Fibroblast of peridontal ligament (primary cell): ENCODE results near the gene COPS7A.
A peak's percentile ranks its signal among the peaks of the same experiment; 100 is the strongest.
"Not testable (repeated sequence)": the region's sequence is repeated elsewhere in the genome, so short reads cannot be mapped to it uniquely, and the experiment has no call there.

Experiments
- DNase-seq: peaks from one replicate; pipeline ENCODE4 v3.0.0-alpha.2; 2010; ENCODE audit errors: extremely low read depth

COPS7A gene

DNA sequence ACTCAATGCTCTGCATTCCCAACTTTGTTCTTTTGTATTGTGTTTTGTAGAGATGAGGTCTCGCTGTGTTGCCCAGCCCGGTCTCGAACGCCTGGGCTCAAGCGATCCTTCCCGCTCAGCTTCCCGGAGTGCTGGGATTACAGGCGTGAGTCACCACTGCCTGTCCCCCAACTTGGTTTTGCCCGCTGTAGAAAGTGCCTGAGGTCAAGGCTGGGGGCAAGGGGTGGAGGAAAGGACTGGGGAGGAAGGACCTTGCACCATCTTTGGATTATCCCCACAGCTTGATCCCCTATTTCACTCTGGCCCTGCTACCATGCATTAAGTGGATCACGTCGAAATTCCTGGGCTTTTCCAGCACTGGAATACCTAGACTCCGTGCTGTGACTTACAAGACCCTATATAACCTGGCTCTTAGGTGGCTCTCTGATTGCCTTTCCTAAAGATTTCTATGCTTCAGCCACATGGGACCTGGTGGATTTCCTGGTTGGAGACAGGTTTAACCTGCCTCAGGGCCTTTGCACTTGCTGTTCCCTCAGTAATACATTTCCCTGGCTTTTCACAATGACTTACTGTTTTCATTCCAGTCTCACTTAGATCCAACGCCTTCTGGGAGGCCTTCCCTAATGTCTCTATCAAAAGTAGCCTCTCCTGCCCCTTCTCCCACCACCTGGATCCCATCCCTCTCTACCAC is 22.6 kb upstream of the COPS7A start:
- DNase-seq = no peak

DNA sequence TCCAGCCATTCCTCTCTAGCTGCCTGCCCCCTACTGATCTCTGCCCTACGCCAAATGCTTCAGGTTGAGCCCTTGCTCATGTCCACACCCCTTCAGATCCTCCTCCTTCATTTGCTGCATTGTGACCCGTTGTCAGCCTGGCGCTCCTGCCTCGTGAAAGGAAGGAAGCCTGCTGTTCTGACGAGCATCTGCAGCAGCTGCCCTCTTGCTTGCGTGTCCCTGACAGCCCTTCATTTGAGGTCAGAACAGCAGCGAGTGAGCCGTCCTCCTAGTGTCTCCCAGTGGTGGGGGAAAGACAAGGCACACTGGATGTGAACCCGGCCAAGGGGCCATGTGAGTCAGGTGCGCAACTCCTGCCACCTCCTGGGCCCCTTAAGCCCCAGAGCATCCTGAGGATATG is 20.2 kb upstream of the COPS7A start:
- DNase-seq = no peak

DNA sequence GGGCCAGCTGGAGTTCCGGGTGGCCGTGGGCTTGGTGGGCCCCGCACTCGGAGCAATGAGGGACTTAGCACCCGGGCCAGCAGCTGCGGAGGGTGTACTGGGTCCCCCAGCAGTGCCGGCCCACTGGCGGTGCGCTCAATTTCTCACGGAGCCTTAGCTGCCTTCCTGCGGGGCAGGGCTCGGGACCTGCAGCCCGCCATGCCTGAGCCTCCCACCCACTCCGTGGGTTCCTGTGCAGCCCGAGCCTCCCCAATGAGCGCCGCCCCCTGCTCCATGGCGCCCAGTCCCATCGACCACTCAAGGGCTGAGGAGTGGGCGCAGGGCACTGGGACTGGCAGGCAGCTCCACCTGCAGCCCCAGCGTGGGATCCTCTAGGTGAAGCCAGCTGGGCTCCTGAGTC is 15.5 kb upstream of the COPS7A start:
- DNase-seq = not testable (repeated sequence)

DNA sequence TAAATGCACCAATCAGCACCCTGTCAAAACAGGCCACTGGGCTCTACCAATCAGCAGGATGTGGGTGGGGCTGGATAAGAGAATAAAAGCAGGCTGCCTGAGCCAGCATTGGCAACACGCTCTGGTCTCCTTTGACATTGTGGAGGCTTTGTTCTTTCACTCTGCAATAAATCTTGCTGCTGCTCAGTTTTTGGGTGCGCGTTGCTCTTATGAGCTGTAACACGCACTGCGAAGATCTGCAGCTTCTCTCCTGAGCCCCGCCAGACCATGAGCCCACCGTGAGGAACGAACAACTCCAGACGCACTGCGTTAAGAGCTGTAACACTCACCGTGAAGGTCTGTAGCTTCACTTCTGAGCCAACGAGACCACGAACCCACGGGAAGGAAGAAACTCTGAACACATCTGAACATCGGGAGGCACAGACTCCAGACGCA is 14.9 kb upstream of the COPS7A start:
- DNase-seq = no peak

DNA sequence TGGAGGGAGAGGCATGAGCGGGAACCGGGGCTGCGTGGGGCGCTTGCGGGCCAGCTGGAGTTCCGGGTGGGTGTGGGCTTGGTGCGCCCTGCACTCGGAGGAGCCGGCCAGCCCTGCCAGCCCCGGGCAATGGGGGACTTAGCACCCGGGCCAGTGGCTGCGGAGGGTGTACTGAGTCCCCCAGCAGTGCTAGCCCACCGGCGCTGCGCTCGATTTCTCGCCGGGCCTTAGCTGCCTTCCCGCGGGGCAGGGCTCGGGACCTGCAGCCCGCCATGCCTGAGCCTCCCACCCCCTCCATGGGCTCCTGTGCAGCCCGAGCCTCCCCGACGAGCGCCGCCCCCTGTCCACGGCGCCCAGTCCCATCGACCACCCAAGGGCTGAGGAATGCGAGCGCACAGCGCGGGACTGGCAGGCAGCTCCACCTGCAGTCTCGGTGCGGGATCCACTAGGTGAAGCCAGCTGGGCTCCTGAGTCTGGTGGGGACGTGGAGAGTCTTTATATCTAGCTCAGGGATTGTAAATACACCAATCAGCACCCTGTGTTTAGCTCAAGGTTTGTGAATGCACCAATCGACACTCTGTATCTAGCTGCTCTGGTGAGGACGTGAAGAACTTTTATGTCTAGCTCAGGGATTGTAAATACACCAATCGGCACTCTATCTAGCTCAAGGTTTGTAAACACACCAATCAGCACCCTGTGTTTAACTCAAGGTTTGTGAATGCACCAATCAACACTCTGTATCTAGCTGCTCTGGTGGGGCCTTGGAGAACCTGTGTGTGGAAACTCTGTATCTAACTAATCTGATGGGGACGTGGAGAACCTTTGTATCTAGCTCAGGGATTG is 7.6 kb upstream of the COPS7A start:
- not testable (repeated sequence) for DNase-seq

DNA sequence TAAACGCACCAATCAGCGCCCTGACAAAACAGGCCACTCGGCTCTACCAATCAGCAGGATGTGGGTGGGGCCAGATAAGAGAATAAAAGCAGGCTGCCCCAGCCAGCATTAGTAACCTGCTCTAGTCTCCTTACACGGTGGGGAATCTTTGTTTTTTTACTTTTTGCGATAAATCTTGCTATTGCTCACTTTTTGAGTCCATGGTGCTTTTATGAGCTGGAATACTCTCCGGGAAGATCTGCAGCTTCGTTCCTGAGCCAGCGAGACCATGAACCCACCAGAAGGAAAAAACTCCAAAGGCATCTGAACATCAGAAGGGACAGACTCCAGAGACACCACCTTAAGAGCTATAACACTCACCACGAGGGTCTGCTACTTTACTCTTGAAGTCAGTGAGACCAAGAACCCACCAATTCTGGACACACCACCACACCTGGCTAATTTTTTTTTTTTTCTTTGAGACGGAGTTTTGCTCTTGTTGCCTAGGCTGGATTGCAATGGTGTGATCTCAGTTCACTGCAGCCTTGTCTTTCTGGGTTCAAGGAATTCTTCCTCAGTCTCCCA is 6.9 kb upstream of the COPS7A start:
- DNase-seq = no peak

DNA sequence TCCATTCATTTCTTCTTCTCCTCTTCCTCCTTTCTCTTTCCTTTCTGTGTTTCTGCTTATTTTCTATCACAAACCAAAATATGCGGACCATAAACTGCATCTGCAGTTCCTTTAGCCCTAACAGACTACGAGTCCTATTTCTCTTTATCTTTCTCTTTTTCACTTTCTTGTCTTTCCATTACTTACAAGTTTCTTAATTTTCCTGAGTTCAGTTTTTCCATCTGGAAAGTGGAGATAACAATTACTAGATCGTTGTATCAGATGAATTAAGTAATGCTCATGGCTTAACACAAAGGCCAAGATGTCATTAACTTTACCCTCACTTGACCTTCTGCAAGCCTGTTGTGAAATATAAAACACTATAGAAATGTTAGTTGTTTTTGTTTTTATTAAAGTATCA is 983 bp upstream of the COPS7A start:
- no peak for DNase-seq

DNA sequence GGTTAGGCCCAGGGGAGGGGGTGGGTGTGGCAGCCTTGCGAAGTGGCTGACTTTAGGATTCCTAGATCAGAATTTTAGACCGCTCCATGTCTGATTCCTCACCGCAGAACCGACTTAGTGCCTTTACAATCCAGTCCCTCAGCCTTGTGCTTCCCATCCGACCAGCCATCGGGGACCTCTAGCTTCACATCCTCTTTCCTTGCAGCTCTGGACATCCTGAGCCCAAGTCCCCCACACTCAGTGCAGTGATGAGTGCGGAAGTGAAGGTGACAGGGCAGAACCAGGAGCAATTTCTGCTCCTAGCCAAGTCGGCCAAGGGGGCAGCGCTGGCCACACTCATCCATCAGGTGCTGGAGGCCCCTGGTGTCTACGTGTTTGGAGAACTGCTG is 557 bp downstream of the COPS7A start:
- DNase-seq = no peak

DNA sequence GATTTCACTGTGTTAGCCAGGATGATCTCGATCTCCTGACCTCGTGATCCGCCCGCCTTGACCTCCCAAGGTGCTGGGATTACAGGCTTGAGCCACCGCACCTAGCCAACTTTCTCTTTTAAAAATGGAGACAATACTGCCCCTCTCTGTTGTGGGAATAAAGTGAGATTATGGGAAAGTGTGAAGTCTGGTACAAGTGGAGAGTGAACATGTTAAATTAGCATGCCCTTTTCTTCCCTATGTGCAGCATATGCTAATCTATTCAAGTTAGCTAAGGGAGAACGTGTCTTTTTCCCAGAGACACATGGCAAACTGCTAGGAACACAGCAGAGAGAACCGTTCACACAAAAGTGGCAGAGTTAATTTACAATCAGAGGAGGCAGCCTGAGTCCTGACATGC is 1.5 kb downstream of the COPS7A start:
- no peak for DNase-seq

DNA sequence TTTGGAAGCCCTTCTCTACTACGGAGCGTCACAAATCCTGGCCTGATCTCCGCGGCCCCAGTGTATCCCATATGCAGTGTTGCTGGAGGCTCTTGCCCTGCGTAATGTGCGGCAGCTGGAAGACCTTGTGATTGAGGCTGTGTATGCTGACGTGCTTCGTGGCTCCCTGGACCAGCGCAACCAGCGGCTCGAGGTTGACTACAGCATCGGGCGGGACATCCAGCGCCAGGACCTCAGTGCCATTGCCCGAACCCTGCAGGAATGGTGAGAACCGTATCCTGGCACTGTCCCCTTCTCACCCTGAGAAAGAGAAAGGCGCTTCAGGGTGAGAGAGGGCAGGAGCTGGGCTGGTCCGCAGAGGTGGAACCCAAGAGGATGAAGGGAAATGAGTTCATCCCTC is 5.3 kb downstream of the COPS7A start:
- no peak for DNase-seq

DNA sequence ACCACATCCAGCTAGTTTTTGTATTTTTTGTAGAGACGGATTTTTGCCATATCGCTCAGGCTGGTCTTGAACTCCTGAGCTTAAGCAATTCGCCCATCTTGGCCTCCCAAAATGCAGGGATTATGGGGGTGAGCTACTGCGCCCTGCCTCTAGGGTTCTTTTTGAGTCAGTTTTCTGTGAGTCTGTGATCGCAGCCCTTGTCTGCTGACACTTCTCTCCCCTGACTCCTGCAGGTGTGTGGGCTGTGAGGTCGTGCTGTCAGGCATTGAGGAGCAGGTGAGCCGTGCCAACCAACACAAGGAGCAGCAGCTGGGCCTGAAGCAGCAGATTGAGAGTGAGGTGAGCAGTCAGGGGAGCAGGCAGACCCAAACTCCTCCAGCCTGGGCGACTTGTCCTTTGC is 6.3 kb downstream of the COPS7A start:
- DNase-seq = no peak

DNA sequence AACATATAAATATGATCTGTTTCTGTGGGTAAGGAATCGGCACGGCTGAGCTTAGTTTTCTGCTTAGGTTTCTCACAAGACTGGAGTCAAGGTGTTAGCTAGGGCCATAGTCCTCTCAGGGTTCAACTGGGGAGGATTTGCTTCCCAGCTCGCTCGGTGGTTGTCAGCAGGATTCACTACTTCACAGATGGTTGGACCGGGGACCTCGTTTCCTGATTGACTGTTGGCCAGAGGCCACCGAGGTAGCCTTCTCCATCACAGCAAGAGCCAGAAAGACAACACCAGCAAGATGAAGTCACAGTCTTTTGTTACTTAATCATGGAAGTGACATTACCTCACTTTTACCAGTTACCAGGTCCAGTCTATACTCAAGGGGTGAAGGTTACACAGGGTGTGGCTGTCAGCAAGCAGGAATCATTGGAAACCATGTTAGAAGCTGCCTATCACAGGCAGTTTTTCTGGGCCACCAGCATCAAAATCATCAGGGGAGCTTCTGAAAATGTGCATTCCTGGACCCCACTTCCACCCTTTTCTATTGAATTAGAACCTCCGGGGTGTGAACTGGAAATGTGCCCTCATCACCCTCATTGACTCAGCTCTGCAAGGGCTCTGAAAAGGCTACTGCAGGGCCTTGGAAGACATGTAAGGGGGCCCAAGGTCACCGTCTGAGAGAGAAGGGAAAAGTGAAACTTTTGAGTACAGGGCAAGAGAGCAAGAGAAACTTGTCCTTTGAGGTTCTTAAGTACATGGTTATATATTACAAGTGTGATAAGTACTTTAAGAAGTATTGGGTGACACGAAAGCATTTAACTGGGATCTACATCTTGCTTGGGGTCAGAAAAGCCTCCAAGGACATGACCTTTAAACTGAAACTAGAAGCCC is 10.9 kb downstream of the COPS7A start:
- DNase-seq = no peak

DNA sequence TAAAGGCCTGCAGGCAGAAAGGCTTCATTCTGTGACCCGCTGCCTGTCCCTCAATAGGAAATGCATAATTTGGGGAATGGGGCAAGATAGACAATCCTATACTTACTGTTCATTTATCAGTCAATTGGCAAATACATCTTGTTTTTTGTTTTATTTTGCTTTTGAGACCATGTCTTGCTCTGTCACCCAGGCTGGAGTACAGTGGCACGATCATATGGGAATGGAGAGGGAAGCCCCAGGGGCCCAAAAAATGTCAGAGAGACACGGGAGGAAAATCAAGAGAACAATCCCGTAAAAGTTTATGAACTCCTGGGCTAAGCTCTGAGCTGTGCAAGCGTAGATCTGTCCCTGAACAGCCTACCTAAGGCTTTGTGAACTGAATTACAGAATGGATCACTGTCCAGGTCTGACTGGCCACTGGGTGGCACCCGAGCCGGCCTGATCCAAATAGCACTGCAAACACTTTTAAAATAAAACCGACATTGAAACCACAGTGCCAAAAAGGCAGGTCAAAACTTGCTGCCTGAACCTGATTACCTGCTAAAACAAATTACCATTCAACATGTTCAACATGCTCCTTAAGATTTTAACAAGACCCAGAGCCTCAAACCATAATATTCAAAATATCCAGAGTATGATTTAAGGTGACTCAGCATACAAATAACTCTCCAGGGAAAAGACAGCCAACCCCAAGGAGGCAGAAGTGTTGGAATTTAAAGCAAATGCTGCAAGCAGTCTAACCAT is 11.8 kb downstream of the COPS7A start:
- peak; percentile 79 for DNase-seq

DNA sequence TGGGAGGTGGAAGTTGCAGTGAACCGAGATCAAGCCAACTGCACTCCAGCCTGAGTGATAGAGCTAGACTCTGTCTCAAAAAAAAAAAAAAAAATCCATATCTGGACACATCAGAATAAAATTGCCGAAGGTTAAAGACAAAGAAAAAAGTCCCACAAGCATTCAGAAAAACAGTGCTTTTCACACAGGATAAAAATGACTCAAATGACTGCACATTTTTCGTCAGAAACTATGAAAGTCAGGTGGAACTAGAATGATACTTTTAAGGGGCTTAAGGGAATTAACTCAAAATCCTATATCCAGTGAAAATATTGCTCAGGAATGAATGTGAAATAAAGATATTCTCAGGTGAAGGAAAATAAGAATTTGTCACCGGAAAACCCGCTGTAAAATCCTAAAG is 12.9 kb downstream of the COPS7A start:
- DNase-seq = no peak

DNA sequence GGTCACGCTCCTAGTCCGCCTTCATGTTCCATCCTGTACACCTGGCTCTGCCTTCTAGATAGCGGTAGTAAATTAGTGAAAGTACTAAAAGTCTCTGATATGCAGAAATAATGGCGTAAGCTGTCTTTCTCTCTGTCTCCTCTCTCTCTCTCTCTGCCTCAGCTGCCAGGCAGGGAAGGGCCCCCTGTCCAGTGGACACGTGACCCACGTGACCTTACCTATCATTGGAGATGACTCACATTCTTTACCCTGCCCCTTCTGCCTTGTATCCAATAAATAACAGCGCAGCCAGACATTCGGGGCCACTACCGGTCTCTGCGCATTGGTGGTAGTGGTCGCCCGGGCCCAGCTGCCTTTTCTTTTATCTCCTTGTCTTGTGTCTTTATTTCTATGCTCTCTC is 18.2 kb downstream of the COPS7A start:
- not testable (repeated sequence) for DNase-seq

DNA sequence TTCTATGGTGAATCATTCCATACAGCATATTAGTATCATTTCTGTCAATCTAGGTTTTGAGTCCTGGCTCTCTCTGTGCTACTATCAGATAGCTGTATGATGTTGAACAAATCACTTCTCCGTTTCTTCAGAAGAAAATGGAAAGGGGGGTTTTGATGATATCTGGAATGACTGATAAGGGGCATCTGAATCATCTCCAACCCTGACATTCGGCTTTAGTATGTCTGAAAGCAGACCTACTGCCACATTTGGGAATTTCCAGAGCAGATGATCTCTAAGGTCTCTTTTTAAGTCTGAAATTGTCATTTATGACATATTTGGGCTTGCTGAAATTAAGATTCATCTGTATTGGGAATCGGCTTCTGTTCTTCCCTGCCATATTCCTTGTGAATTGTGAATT is 19.0 kb downstream of the COPS7A start:
- no peak for DNase-seq

DNA sequence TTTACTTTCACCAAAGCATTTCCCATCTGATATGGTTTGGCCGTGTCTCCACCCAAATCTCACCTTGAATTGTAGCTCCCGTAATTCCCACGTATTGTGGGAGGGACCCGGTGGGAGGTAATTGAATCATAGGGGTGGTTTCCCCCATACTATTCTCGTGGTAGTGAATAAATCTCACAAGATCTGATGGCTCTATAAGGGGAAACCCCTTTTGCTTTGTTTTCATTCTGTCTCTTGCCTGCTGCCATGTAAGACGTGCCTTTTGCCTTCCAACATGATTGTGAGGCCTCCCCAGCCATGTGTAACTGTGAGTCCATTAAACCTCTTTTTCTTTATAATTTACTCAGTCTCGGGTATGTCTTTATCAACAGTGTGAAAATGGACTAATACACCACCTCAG is 19.5 kb downstream of the COPS7A start:
- DNase-seq = not testable (repeated sequence)

DNA sequence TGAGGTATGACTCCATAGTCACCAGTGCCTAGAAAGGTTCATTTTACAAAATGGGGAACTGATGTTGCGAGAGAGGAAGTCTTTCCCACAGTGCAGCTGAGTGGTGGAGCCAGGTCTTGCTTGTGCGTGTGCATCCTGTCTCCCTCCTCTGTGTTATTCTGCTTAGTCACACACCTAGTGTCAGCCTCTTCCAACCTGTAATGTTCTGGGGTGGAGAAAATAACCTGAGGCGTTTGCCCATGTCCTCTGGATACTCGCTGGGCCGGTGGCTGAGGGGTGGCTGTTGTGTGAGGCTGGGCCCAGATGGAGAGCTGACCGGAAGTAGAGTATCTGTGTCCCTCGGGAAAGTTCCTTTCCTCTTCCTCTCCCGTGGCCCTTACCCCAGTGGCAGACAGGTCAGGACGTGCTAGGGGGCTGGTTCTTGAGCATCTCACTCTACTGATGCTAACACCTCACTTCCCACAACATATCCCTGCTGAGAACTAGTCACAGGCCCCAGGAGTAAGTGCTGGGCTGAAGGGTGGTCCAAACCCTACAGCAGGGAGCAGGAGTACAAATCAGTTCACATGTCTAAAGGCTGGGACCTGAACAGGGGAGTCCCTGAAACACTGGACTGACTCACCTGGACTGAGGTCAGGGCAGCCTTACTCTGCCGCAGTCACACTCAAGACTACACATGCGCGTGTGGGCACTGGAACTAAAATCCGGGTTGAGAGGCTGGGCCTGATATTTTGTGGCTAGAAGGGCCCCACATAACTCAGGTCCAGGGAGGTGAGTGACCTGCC is 22.1 kb downstream of the COPS7A start:
- DNase-seq = no peak

DNA sequence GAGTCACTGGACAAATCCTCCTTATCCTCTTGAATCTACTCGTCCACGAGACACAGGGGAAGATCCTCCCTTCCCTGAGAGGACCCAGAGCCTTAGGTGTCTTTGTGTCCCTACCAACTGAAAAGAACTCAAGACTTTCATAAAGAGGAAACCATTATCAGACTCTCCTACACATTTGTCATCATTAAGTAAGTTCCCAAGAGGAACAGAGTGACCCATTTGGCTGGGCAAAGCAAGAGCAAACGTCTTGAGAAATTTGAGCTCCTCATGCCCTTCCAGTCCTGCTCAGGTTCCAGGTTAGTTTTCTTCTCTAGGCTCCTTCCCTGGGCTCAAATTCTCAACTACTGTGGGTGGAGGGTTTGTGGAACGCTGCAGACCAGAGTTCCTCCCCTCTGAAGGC is 23.4 kb downstream of the COPS7A start:
- no peak for DNase-seq

DNA sequence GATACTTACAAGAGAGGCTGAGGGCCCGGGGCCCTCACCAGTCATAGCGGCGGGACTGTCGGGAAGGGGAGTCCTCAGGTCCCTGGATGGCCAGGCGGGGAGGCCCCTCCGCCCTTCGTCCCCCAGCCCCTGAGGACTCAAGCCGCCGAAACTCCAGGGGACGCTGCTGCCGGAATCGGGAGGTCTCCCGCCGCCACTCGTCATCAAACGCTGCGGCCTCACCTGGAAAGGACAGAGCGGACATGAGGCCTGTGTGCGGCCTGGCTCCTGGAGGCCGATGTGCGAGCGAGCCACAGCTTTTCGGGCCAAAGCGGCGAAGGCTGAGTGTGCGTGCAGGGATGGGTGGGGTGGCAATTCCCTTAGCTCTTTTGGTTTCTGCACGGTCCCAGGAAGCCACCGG is 24.9 kb downstream of the COPS7A start:
- DNase-seq = no peak

DNA sequence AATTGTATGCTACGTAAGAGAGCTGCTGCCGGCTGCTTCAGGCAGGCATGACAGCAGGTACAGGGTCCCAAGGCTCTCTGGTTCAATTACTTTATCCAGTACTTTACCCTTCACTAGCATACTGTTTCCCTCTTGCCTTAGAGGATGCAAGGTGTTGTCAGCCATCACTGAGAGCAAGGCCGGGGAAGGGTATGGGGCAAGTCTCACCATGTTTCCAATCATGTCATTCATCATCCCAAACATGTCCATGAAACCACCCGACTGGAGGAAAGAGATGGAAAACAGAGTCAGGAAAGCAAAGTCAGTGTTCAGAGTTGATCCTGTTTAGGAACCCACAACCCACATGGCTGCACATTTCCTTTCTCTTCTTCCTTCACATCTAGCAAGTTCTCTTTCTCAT is 26.7 kb downstream of the COPS7A start:
- no peak for DNase-seq
